AG08395 (cell line): ENCODE measurements around the gene TIMM22.
A peak's percentile ranks its signal among the peaks of the same experiment; 100 is the strongest.

Source experiments
- DNase-seq: peaks from one replicate; pipeline ENCODE4 v3.0.0; 2012; ENCODE audit warnings: mixed read lengths, low spot score

TIMM22 gene

GRCh38 chr17:1002412-1002753, 5.5 kb downstream of the TIMM22 start:
- no peak for DNase-seq

DNA sequence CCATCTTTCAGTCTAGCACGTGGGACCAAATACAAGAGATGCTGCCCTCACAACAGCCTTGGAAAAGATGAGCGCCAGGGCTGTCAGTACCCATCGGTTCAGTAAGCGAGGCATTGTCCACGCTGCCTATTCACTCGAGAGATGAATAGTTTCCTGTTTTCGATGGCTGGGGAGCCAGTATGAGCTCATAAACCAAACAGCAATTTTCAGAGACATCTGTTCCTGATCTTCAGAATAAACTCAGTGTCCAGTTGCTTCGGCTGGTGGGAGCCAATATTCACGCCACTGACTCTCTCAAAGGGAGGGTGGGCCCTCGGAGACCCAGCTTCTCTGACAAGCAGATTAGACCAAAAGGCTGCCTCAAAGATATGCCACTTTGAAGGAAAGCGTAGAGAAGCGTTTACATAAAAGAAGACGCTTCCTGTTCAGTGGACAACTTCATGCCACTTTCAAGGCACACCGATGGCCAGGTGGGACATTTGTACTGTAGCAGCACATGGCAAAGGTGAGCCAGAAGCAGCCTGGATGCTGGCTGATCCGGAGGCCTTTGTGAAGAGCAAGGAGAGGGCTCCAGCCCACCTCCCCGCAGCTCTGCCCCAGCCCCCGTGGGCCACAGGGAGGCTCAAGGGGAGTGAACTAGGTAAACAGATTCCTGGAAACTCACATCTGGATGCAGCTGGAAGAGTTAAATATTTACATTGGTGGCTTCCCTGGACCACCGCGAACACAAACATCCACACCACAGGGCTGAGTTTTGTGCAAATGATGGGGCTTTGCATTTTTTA, 6.0 kb downstream of the TIMM22 start:
- DNase-seq, result peak; percentile 80

DNA sequence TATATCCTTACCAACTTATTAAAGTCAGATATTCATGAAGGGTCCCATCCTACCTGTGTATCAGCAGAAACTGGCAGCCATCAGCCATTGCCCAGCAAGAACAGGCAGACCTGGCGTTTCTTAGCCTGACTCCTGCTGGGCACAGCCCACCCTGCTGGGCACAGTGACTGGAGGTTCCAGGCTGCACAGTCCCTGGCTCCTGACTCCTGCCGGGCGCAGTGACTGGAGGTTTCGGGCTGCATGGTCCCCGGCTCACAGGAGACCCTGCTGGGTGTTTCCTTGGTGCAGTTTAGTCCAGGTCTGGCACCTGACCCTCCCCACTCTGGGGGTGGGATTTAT, 6.7 kb downstream of the TIMM22 start:
- no peak for DNase-seq

GRCh38 chr17:1003972-1004768, 7.2 kb downstream of the TIMM22 start:
- no peak for DNase-seq

- no peak for DNase-seq
Observed at GRCh38 chr17:1004769-1005295, 7.9 kb downstream of the TIMM22 start.

DNA sequence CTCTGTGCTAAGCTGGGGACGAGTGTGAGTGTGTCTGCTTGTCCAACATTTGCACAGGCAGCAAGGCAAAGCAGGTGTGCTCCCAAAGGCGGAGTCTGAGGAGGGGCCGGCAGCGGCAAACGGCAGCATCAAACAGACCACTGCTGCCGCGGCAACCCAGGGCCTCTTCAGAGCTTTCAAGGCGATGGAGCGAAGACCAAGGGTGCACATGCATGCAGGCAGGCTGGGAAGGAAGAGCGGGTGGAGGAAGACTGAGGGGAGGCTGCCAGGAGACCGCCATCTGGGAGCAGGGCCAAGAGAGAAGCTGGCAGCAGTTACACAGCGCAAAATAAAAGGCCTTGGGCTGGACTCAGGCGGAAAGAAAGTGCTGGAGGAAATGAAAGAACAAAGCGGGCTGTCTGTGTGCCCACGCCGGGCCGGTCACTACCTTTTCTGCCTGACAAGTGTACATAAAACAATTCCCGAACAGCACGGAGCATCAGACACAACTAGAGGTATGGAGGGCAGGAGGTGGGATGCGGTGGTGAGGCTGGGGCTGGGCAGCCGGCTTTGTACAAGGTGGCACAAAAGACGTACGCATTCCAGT, 8.5 kb downstream of the TIMM22 start:
- peak; percentile 83 for DNase-seq

DNA sequence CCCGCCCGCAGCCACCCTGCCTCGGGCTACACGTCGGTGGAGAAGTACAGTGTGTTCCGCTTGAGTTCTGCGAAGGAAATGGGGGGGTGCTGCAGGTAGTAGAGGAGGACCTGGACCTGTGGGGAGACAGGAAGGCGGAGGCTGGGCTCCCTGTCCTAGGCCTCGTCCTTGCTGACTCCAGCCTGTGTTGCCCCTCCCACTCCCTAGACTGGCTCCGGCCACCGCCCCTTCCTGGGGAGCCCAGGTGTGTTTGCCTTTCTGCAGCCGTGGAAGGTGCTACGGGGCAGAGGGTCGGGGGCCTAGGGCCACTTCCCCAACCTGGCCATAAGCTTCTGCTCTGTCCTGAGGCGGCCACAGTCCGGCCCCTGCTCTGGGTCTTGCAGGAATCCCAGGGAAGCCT, 9.1 kb downstream of the TIMM22 start:
- no peak for DNase-seq

GRCh38 chr17:1007310-1008007, 10.5 kb downstream of the TIMM22 start:
- DNase-seq, result no peak

GRCh38 chr17:1008008-1008761, 11.3 kb downstream of the TIMM22 start:
- no peak for DNase-seq

GRCh38 chr17:1009229-1010085, 12.5 kb downstream of the TIMM22 start:
- DNase-seq, result no peak

DNA sequence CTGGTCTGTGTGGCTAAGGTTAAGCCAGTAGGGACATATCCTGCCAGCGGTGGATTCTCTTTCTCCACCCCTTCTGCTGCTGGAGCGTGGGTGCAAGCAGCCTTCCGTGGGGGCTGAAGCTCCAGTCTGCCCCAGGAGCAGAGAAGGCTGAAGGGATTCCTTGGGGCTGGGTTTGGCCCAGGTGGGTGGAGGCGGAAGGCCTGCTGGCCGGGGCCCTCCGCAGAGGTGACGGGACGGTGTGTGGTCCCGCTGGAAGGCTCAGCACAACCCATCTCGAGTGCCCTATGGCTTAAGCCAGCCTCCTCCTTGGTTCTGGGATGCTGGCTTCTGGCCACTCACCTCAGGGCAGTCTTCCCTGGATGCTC, 13.1 kb downstream of the TIMM22 start:
- DNase-seq, result no peak

DNA sequence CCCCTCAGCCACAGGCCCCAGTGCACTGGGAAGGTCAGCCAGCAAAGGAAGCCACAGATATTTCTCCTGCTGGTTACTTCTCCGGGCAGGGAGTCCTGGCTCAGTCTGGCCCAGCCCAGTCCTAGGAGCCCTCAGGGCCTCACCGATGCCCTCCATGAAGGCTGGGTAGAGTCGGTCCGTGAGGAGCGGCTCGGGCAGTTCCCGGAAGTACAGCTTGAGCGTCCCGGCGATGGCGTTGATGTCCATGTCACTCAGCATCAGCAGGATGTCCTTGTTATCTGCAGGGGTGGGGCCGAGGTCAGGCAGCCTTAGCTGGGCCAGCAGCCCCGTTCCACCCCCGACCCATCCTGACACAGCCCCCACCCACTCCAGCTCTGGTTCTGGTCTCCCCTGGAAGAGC, 13.7 kb downstream of the TIMM22 start:
- DNase-seq, result no peak

DNA sequence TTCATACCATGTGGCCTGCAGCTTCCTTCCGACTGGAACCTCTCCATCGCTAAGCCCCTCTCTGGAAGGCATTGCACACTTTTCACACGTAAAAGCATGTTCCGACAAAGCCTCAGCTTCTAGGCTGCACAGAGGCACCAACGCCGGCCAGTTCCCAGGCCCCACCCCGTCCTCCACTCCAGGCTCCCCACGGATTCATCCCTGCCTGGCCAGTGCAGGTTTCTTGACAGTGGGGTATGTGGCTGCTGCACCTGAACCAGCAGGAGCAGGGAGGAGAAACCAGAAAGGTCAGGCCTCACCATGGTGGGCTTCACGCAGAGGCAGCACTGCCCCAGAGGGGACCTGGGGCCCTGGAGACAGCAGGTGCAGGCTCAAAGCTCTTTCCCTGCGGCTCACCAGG, 14.2 kb downstream of the TIMM22 start:
- no peak for DNase-seq

DNA sequence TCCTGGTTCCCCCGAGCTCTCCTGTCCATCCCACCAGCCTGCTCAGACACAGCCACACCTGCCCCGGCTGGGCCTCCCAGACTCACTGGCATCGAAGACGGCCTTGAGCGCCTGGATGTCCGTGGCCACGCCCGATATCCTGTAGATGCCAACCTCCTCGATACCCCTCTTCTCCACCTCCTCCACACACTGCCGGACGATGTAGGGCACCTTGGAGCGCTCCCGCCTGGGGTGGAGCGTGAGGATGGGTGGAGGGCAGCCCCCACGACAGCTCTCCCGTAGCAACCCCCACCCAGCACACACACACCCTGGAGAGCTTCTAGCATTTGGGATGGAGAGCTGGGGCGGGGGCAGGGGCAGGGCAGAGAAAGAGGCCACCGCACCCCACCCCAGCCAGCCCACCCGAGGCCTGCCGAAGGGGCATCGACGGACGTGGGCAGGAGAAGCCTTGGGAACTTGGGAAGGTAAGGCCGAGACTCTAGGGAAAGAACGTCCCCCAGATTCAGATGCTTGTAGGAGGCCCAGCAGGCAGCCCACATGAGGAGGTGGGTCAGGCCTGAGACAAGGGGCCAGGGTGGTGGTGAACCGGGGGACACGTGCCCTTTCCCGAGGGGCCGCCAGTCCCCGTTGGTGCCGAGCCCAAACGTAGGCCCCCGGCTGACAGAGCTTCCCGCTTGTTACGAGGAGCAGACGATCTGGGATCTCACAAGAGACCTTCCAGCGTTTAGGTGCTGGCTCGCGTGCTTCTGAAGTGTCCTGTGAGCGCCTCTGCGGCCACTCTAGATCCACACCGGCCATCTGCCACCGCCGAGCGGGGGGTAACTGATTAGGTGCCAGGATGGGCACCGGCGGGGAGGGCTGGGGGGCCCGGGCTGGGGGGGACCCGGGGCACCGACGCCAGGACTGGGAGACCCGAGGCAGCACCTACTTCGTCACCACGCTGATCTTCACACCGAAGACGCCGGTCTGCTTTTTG, 15.1 kb downstream of the TIMM22 start:
- DNase-seq, result no peak

GRCh38 chr17:1012823-1013728, 16.1 kb downstream of the TIMM22 start:
- no peak for DNase-seq

DNA sequence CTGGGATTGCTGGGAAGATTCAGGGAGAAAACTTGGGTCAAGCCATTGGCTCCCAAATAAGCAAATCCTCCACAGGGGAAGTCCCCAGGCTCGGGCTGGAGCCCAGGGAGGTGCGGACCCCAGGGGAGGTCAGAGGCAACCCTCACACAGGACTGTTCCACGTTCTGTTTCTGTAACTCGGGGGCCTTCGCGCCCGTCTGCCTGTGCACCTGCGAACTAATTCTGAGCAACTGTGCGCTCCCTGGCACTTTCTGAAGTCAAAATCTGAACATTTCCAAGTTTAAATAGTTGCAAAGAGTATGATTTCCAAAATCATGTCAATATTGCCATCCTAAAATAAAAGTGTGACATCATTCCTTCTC, 16.8 kb downstream of the TIMM22 start:
- DNase-seq, result no peak

GRCh38 chr17:1018547-1018946, 21.6 kb downstream of the TIMM22 start:
- DNase-seq, result no peak

GRCh38 chr17:1019451-1019850, 22.5 kb downstream of the TIMM22 start:
- no peak for DNase-seq

GRCh38 chr17:1021147-1021546, 24.2 kb downstream of the TIMM22 start:
- DNase-seq, result no peak
